ENCODE measurements around the gene TSPEAR. TPM values are rescaled to one million over a fixed set of nuclear protein-coding genes. Genes with fewer than 3 reads are reported as not detected.

TSPEAR gene
- total RNA-seq, 4 donors from 2014 or later, result 0.21 to 1.3 (median 0.69) TPM

- H3K9me3 ChIP-seq, result no peaks in the 10 kb centered on the region
- TF ChIP-seq POLR2A (IDR thresholded peaks at IDR 0.05) (no peak), CTCF (IDR thresholded peaks at IDR 0.05) (no peak)
- intact Hi-C loops (cut with DNase I), result no loop called here
- no peak overlapping the region for H3K27ac ChIP-seq
- H3K4me1 ChIP-seq, result no peaks in the 10 kb centered on the region
- H3K4me3 ChIP-seq (replicated peaks in 1 of 3), result no peak overlapping the region
- H3K36me3 ChIP-seq, result no peaks in the 10 kb centered on the region
- WGBS, 2 donors, result 76 to 80% methylated on average over 11 of the region's 11 CpGs
- no peak for DNase-seq
- no peaks in the 10 kb centered on the region for H3K27me3 ChIP-seq
Measured at GRCh38 chr21:44752671-44753235, 41.4 kb upstream of the TSPEAR start.

GRCh38 chr21:44751799-44752636, 40.6 kb upstream of the TSPEAR start:
- Histone ChIP-seq H3K9me3 (no peaks in the 10 kb centered on the region), H3K27me3 (no peaks in the 10 kb centered on the region), H3K36me3 (no peaks in the 10 kb centered on the region), H3K4me3 (replicated peaks in 1 of 3) (no peak overlapping the region), H3K27ac (no peak overlapping the region), H3K4me1 (no peaks in the 10 kb centered on the region)
- intact Hi-C loops (cut with DNase I), result no loop called here
- TF ChIP-seq POLR2A (IDR thresholded peaks at IDR 0.05) (no peak), CTCF (IDR thresholded peaks at IDR 0.05) (no peak)
- 82 to 91% methylated on average over 34 of the region's 34 CpGs for WGBS, 2 donors
- DNase-seq, result no peak

DNA sequence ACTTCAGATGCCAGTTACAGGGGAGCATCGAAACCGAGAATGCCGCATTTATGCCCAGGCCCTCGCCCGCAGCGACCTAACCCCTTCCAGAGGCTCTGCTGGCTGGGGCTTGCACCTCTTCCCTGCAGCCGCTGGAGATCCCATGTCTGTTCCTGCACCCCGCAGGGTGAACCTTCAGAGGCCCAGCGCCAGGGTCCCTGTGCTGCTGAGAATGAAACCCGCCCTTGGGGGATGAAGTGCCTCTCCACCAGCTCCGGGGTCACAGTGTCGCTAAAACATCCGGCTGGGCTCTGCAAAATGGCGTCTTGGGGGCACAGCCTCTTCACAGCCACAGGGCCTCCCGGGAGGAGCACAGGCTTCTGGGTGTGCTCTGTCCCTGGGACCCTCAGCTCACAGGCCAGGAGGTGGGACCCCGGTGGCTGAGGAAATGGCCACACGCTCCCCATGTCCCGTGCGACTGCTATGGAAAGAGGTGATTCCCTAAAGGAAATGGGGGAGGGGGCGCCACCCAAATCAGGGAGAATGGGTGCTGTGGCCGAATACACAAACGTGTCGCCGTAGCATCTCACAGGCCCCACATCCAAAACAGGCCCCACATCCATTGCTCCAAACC, 39.9 kb upstream of the TSPEAR start:
- no peak for DNase-seq
- TF ChIP-seq POLR2A (IDR thresholded peaks at IDR 0.05) (no peak), CTCF (IDR thresholded peaks at IDR 0.05) (no peak)
- WGBS, 2 donors, result 83 to 84% methylated on average over 20 to 22 of the region's 24 CpGs
- intact Hi-C loops (cut with DNase I), result no loop called here
- Histone ChIP-seq H3K27ac (no peak overlapping the region), H3K4me3 (replicated peaks in 1 of 3) (no peak overlapping the region), H3K9me3 (no peaks in the 10 kb centered on the region), H3K27me3 (no peaks in the 10 kb centered on the region), H3K4me1 (no peaks in the 10 kb centered on the region), H3K36me3 (no peaks in the 10 kb centered on the region)

GRCh38 chr21:44750675-44751025, 39.3 kb upstream of the TSPEAR start:
- intact Hi-C loops (cut with DNase I), result no loop called here
- Histone ChIP-seq H3K36me3 (no peaks in the 10 kb centered on the region), H3K9me3 (no peaks in the 10 kb centered on the region), H3K27me3 (no peaks in the 10 kb centered on the region), H3K4me3 (replicated peaks in 1 of 3) (no peak overlapping the region), H3K4me1 (no peaks in the 10 kb centered on the region), H3K27ac (no peak overlapping the region)
- TF ChIP-seq CTCF (IDR thresholded peaks at IDR 0.05) (no peak), POLR2A (IDR thresholded peaks at IDR 0.05) (no peak)
- no peak for DNase-seq
- WGBS, 2 donors, result 70 to 71% methylated on average over 12 of the region's 12 CpGs

Measured in thyroid gland (tissue), 4 donors.